Stomach (tissue), 4 donors: ENCODE results near the gene CFAP107.

Source experiments
- CTCF ChIP-seq, 7 experiments: fragments of 450-650 bp in 4 of 7; fragments of 200-600 bp in 3 of 7; sonication (generic) in 3 of 7; IDR thresholded peaks; one replicate each; pipeline ENCODE4 v1.5.1; 2016 to 2019; ENCODE audit warnings: antibody characterized with exemption in 7 of 7, control low read depth in 2 of 7, mild to moderate bottlenecking in 1 of 7
- POLR2AphosphoS5 ChIP-seq, 3 donors: sonication (generic); formaldehyde crosslinking; IDR thresholded peaks; one replicate each; pipeline ENCODE4 v1.6.1; 2016; ENCODE audit warnings: antibody characterized with exemption in 3 of 3

GRCh38 chr1:12756768-12757413 is 10.9 kb downstream of the CFAP107 start:
- no peak for TF ChIP-seq CTCF (IDR thresholded peaks at IDR 0.05)
- TF ChIP-seq POLR2AphosphoS5 (IDR thresholded peaks at IDR 0.05) = no peak
